Ishikawa (cell line): Measurements from ENCODE around the gene SDR9C7.

ENCODE experiments used
- CEBPB ChIP-seq: IDR thresholded peaks from 2 replicates; pipeline ENCODE4 v1.6.1; 2012
- EGR1 ChIP-seq: IDR thresholded peaks from 2 replicates; pipeline ENCODE4 v1.6.1; 2012
- EP300 ChIP-seq: IDR thresholded peaks from 2 replicates; pipeline ENCODE4 v1.6.1; 2012; ENCODE audit warnings: borderline replicate concordance
- FOXM1 ChIP-seq: IDR thresholded peaks from 2 replicates; pipeline ENCODE4 v1.6.1; 2012; ENCODE audit warnings: low read depth, borderline replicate concordance
- NFIC ChIP-seq: IDR thresholded peaks from 2 replicates; pipeline ENCODE4 v1.6.1; 2012
- RAD21 ChIP-seq: IDR thresholded peaks from 2 replicates; pipeline ENCODE4 v1.6.1; 2012; ENCODE audit warnings: low read depth
- TAF1 ChIP-seq: IDR thresholded peaks from 2 replicates; pipeline ENCODE4 v1.6.1; 2012; ENCODE audit warnings: low read depth, mild to moderate bottlenecking
- TCF12 ChIP-seq: IDR thresholded peaks from 2 replicates; pipeline ENCODE4 v1.6.1; 2012; ENCODE audit warnings: low read depth
- TEAD4 ChIP-seq: IDR thresholded peaks from 2 replicates; pipeline ENCODE4 v1.6.1; 2012
- YY1 ChIP-seq: IDR thresholded peaks from 2 replicates; pipeline ENCODE4 v1.6.1; 2012; ENCODE audit warnings: low read depth
- TF ChIP-seq, protein P1 (sequence below): IDR thresholded peaks from 2 replicates; pipeline ENCODE4 v1.6.1; 2012
- TF ChIP-seq, protein P2 (sequence below): IDR thresholded peaks from 2 replicates; pipeline ENCODE4 v1.6.1; 2012
- TF ChIP-seq, protein P3 (sequence below): IDR thresholded peaks from 2 replicates; pipeline ENCODE4 v1.6.1; 2012; ENCODE audit warnings: low read depth, mild to moderate bottlenecking

DNA sequence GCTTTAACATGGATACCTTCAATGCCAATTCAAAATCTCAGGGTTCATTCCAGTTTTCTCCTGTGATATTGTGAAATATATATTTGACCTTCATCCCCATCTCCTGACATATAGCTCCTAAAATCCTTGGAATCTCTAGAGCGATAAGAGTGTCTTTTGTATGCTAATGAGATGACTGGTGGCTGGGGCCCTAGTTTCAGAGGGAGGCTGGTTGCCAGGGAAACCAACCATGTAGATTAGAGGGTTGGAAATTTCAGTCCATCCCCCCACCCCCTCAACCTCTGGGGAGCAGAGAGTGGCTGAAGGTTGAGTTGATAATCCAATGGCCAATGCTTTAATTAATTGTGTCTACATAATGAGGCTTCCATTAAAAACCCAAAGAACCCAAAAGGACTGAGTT, 59.4 kb downstream of the SDR9C7 start:
- TF ChIP-seq YY1 (no peak), EP300 (no peak), RAD21 (no peak), TAF1 (no peak), FOXM1 (no peak), NFIC (no peak), TCF12 (no peak), TEAD4 (no peak), CEBPB (no peak), EGR1 (no peak)
- TF ChIP-seq, protein P1, sequence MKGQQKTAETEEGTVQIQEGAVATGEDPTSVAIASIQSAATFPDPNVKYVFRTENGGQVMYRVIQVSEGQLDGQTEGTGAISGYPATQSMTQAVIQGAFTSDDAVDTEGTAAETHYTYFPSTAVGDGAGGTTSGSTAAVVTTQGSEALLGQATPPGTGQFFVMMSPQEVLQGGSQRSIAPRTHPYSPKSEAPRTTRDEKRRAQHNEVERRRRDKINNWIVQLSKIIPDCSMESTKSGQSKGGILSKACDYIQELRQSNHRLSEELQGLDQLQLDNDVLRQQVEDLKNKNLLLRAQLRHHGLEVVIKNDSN = no peak
- TF ChIP-seq, protein P2, sequence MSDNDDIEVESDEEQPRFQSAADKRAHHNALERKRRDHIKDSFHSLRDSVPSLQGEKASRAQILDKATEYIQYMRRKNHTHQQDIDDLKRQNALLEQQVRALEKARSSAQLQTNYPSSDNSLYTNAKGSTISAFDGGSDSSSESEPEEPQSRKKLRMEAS = no peak
- TF ChIP-seq, protein P3, sequence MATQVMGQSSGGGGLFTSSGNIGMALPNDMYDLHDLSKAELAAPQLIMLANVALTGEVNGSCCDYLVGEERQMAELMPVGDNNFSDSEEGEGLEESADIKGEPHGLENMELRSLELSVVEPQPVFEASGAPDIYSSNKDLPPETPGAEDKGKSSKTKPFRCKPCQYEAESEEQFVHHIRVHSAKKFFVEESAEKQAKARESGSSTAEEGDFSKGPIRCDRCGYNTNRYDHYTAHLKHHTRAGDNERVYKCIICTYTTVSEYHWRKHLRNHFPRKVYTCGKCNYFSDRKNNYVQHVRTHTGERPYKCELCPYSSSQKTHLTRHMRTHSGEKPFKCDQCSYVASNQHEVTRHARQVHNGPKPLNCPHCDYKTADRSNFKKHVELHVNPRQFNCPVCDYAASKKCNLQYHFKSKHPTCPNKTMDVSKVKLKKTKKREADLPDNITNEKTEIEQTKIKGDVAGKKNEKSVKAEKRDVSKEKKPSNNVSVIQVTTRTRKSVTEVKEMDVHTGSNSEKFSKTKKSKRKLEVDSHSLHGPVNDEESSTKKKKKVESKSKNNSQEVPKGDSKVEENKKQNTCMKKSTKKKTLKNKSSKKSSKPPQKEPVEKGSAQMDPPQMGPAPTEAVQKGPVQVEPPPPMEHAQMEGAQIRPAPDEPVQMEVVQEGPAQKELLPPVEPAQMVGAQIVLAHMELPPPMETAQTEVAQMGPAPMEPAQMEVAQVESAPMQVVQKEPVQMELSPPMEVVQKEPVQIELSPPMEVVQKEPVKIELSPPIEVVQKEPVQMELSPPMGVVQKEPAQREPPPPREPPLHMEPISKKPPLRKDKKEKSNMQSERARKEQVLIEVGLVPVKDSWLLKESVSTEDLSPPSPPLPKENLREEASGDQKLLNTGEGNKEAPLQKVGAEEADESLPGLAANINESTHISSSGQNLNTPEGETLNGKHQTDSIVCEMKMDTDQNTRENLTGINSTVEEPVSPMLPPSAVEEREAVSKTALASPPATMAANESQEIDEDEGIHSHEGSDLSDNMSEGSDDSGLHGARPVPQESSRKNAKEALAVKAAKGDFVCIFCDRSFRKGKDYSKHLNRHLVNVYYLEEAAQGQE = no peak
